HUES64 (cell line): ENCODE results near the gene SLC2A10.
A peak's percentile ranks its signal among the peaks of the same experiment; 100 is the strongest.

Source experiments
- H3K27ac ChIP-seq: 2 replicates; pipeline ENCODE4 v1.7.0; 2013; ENCODE audit warnings: low read depth, low read length, inconsistent platforms
- H3K27me3 ChIP-seq: 2 replicates; pipeline ENCODE4 v1.6.1; 2013; ENCODE audit warnings: mild to moderate bottlenecking, low read length; ENCODE audit not compliant: insufficient read depth
- H3K36me3 ChIP-seq: 2 replicates; pipeline ENCODE4 v1.6.1; 2013; ENCODE audit warnings: mild to moderate bottlenecking, low read length; ENCODE audit not compliant: insufficient read depth
- H3K4me1 ChIP-seq: 2 replicates; pipeline ENCODE4 v1.6.1; 2013; ENCODE audit warnings: mild to moderate bottlenecking, low read length, moderate library complexity; ENCODE audit not compliant: insufficient read depth
- H3K4me3 ChIP-seq: 2 replicates; pipeline ENCODE4 v1.5.1; 2013; ENCODE audit warnings: mild to moderate bottlenecking, low read length, moderate library complexity
- H3K9ac ChIP-seq: 2 replicates; pipeline ENCODE4 v1.6.1; 2013; ENCODE audit warnings: mild to moderate bottlenecking, low read depth, low read length
- H3K9me3 ChIP-seq: 2 replicates; pipeline ENCODE4 v1.6.1; 2013; ENCODE audit warnings: low read depth, low read length; ENCODE audit not compliant: insufficient read depth
- WGBS: fragments of 150-250, 120-280 bp; methylation state at CpG from one replicate; pipeline ENCODE4 v1.1.7; 2013; ENCODE audit warnings: missing lambda C conversion rate; 5-methylcytosine and 5-hydroxymethylcytosine counted together

The SLC2A10 gene

DNA sequence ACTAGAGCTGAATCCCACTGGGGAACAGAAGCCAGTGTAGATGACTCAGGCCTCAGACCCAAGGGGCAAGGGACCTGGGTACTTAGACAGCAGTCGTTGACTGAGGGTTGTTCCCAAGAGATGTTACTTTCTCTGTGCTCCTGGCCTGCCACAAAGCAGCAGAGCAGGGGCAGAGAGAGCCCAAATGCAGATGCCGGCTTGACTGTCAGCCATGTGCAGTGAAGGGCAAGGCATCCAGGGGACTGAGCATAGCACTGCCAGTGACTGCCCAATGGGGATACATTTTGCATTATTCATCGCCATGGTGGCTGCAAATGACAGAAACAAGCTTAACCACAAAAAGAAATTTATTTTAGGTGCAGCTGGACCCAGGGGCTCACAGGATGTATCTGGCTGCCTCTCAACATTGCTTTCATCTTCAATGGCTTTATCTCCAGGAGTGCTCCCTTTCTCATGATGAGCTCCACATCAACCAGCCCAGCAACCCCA lies 12.6 kb upstream of the SLC2A10 start:
- H3K27ac ChIP-seq, result no peak overlapping the region
- H3K9ac ChIP-seq, result no peak overlapping the region
- 89% methylated on average over 3 of the region's 3 CpGs for WGBS
- H3K27me3 ChIP-seq, result no peaks in the 10 kb centered on the region
- H3K36me3 ChIP-seq, result no peaks in the 10 kb centered on the region
- H3K4me3 ChIP-seq, result no peak overlapping the region
- H3K9me3 ChIP-seq, result no peaks in the 10 kb centered on the region
- peaks cover 11% of the 10 kb centered on the region for H3K4me1 ChIP-seq

DNA sequence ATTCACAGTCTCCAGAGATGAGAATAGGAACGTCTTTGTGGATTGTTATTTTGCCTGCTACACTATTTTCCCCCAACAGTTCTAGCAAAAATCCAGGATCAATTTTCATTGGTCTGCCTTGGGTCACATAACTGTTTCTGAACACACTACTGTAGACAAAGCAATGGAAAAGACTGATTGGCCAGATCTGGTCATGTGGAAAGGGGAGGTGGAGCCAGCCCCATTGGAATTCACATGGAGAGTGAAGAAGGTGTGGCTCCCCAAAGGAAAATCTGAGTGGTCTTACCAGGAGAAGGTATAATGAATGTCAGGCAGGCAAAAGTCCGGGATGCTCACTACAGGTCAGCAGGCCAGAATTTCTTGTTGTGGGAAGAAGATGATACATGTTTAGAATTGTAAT lies 10.7 kb upstream of the SLC2A10 start:
- Histone ChIP-seq H3K27me3 (no peaks in the 10 kb centered on the region), H3K9ac (no peak overlapping the region), H3K36me3 (no peaks in the 10 kb centered on the region), H3K27ac (no peak overlapping the region), H3K4me1 (peaks cover 20% of the 10 kb centered on the region), H3K9me3 (no peaks in the 10 kb centered on the region), H3K4me3 (no peak overlapping the region)
- WGBS, result 96% methylated on average over 2 of the region's 2 CpGs

DNA sequence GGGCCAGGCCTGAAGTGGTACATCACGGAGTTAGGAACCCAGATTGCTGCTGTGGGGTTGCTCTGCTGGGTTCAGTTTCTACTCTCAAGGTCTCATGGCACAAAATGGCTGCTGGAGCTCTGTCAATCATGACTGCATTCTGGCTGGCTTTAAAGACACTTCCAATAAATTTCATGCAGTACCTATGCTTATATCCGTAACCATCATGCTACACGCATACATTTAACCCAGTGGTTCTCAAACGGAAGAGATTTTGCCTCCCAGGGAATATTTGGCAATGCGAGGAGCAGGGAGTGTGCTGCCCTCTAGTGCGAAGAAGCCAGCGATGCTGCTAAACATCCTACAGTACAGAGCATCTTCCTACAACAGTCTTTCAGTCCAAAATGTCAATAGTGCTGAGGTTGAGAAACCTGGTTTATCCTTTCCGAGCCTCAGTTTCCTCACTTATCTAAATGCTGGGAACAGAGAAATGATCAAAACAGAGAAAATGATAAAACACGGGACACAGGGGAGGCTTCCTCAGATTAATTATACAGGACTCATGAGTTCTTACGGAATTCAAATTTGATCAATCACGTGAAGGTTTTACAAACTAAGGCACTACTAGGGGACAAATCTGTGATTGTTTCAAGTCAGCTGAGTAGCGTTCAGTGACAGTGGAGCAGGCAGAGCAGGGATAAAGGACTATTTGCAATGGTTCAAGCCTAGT lies 9.6 kb upstream of the SLC2A10 start:
- Histone ChIP-seq H3K9ac (no peak overlapping the region), H3K27me3 (no peaks in the 10 kb centered on the region), H3K27ac (no peak overlapping the region), H3K4me1 (peaks cover 22% of the 10 kb centered on the region), H3K9me3 (no peaks in the 10 kb centered on the region), H3K36me3 (no peaks in the 10 kb centered on the region), H3K4me3 (no peak overlapping the region)
- 59% methylated on average over 12 of the region's 12 CpGs for WGBS

DNA sequence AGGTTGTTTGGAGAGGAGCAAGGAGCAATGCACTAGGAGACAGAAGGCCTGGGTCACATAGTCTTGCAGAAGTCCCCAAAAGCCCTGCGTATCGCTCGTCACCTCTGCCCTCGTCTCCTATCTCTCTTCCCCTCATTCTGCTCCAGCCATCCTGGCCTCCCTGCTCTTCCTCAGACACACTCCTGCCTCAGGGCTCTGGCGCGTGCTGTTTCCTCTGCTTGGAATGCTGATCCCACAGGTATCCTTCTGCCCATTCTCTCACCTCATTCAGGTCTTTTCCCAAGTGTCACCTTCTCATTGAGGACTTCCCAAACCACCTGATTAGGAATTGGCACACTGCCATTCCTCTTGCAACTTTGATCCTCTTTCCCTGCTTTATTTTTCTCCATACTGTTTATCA lies 9.0 kb upstream of the SLC2A10 start:
- no peaks in the 10 kb centered on the region for H3K27me3 ChIP-seq

DNA sequence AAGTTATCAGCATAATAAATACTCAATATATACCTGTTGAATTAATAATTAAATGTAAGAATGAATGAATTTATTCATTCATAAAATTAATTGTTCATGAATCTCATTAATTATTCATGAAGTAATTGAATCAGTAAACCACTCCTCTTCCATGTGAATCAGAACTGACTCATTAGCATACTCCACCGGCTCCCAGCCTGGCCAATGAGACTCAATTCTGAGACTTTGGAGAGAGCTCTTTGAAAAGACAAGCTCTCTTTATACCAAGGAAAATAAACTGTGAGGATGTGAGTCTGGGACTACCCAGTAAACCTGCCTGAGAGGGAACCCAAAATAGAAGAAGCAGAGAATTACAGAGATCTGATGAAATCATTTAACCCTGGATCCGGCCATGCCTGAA lies 8.4 kb upstream of the SLC2A10 start:
- Histone ChIP-seq H3K27me3 (no peaks in the 10 kb centered on the region), H3K9ac (no peak overlapping the region), H3K4me1 (peaks cover 28% of the 10 kb centered on the region), H3K36me3 (no peaks in the 10 kb centered on the region), H3K27ac (no peak overlapping the region), H3K9me3 (peaks cover 1% of the 10 kb centered on the region; the same call in 1 of the 2 replicates), H3K4me3 (no peak overlapping the region)
- 75% methylated on average over 1 of the region's 2 CpGs for WGBS

More for the DNA sequence above, 9.0 kb upstream of the SLC2A10 start:
- peaks cover 28% of the 10 kb centered on the region for H3K4me1 ChIP-seq
- H3K27ac ChIP-seq, result no peak overlapping the region
- WGBS, result 93% methylated on average over 6 of the region's 6 CpGs
- H3K36me3 ChIP-seq, result no peaks in the 10 kb centered on the region
- no peak overlapping the region for H3K4me3 ChIP-seq
- H3K9ac ChIP-seq, result no peak overlapping the region
- H3K9me3 ChIP-seq, result no peaks in the 10 kb centered on the region

DNA sequence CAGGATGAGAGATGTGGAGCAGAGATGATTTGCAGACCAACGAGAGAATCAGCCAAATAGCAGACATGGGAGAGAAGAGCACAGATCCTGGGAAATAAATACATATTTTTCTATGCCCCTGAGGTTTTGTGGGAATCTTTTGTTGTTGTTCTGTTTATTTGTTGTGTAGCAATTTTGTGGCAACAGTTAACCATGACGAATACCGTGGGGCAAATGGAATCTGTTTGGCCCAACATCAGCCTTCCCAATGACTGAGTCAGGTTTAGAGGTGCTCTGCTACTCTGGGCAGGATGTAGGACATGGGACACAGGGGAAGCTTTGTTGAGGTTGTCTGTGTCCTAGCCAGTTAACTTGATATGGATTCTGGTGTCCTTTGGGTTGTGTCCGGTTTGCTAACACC lies 7.9 kb upstream of the SLC2A10 start:
- Histone ChIP-seq H3K27me3 (no peaks in the 10 kb centered on the region), H3K36me3 (no peaks in the 10 kb centered on the region), H3K4me3 (no peak overlapping the region), H3K27ac (0 out of 2 replicates have a peak overlapping the region, but pooled peaks have one; percentile 14), H3K9me3 (peaks cover 6% of the 10 kb centered on the region), H3K9ac (peak overlapping the region; percentile 27; the same call in 1 of the 2 replicates), H3K4me1 (peaks cover 28% of the 10 kb centered on the region)
- WGBS, result 86% methylated on average over 4 of the region's 4 CpGs

DNA sequence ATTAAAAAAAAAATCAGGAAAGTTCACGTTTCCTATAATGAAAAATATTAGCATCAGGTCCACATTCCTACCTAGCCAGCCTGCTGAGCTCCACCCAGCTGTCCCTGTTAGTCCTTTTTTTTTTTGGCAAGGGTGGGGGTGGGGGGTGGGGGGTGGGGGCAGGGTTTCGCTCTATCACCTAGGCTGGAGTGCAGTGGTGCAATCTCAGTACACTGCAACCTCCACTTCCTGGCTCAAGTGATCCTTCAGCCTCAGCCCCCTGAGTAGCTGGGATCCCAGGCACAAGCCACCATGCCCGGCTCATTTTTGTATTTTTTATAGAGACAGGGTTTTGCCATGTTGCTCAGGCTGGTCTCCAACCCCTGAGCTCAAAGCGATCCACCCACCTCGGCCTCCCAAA lies 7.5 kb upstream of the SLC2A10 start:
- H3K9me3 ChIP-seq, result peaks cover 9% of the 10 kb centered on the region
- no peak overlapping the region for H3K27ac ChIP-seq
- no peaks in the 10 kb centered on the region for H3K36me3 ChIP-seq
- peak overlapping the region; percentile 27; the same call in 1 of the 2 replicates for H3K9ac ChIP-seq
- no peak overlapping the region for H3K4me3 ChIP-seq
- H3K4me1 ChIP-seq, result peaks cover 28% of the 10 kb centered on the region
- H3K27me3 ChIP-seq, result no peaks in the 10 kb centered on the region
- 90% methylated on average over 4 of the region's 5 CpGs for WGBS

DNA sequence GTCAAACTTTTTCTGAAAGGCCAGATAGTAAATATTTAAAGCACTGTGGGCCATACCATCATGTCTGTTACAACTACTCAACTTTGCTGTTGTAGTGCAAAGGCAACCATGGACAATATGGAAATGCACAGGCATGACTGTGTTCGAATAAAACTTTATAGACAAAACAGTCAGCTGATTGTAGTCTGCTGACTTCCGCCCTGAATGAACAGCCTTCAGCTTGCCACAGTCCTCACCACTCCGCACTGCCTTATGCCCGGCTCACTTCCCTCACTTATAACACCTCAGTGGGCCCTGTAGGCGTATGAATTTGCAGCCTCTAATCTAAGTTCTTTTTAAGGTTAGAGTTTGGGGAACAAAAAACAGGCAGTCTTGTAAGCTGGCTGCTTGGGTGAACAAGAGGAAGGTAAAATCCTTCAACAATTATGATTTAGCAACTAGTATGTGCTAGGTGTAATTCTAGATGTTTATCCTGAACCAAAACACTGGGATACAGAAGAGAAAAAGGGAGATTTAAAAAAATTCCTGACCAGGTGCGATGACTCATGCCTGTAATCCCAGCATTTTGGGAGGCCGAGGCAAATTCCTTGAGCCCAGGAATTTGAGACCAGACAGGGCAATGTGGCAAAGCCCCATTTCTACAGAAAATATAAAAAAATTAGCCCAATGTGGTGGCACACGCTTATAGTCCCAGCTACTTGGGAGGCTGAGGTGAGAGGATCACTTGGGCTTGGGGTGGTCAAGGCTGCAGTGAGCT lies 6.8 kb upstream of the SLC2A10 start:
- Histone ChIP-seq H3K36me3 (no peaks in the 10 kb centered on the region), H3K27me3 (no peaks in the 10 kb centered on the region), H3K27ac (peak overlapping the region; percentile 43; the same call in 1 of the 2 replicates), H3K4me3 (no peak overlapping the region), H3K4me1 (peaks cover 28% of the 10 kb centered on the region), H3K9ac (no peak overlapping the region), H3K9me3 (peaks cover 9% of the 10 kb centered on the region)
- WGBS, result 93% methylated on average over 8 of the region's 8 CpGs

DNA sequence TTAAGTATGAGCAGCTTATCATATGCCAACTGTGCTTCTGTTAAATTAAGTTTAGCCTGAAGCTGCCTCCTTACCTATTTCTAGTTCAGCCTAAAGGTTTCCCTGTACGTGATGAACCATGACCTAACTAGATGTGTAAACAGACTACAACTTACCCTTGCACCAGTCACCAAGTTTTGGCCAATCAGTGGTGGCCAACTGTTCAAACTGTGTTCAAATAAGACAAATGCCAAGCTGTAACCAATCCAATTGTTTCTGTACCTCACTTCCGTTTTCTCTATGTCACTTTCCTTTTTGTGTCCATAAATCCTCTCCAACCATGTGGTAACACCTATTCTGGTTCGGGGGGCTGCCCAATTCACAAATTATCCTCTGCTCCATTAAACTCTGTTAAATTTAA lies 6.0 kb upstream of the SLC2A10 start:
- Histone ChIP-seq H3K9me3 (peaks cover 9% of the 10 kb centered on the region), H3K4me1 (peaks cover 28% of the 10 kb centered on the region), H3K4me3 (no peak overlapping the region), H3K27me3 (no peaks in the 10 kb centered on the region), H3K27ac (no peak overlapping the region), H3K9ac (no peak overlapping the region), H3K36me3 (no peaks in the 10 kb centered on the region)
- WGBS, result 91% methylated on average over 3 of the region's 3 CpGs

DNA sequence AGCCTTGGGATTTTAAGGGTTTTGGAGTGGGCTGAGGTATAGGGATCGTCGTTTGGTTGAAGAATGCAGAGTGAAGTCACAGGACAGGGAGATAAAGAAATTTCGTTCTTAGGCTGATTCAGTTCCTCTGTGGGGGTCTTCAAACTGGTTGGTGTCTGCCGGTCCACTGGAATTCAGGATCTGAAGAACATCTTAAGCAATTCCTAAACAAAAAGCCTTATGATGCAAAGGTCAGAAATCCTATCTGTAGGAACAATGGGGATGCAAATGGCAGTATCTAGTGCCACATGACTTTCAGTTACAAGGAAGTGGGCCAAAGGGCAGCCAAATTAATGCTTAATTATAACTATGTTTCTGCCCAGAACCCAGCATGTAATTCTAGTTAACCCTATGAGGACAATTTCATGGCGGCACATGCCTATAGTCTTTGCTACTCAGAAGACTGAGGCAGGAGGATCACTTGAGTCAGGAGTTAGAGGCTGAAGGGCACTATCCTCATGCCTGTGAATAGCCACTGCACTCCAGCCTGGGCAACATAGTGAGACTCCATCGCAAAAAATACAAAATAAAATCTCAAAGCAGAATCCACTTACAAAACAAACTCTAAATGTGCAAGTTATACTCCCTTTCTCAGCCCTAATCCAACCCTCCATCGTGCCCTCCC lies 4.6 kb upstream of the SLC2A10 start:
- H3K4me1 ChIP-seq, result peaks cover 34% of the 10 kb centered on the region
- no peaks in the 10 kb centered on the region for H3K36me3 ChIP-seq
- peak overlapping the region; percentile 14; the same call in 1 of the 2 replicates for H3K4me3 ChIP-seq
- no peaks in the 10 kb centered on the region for H3K27me3 ChIP-seq
- WGBS, result 53% methylated on average over 7 of the region's 7 CpGs
- H3K9ac ChIP-seq, result peak overlapping the region; percentile 35; the same call in 1 of the 2 replicates
- peak overlapping the region; percentile 78; the same call in 1 of the 2 replicates for H3K27ac ChIP-seq
- H3K9me3 ChIP-seq, result peaks cover 9% of the 10 kb centered on the region

DNA sequence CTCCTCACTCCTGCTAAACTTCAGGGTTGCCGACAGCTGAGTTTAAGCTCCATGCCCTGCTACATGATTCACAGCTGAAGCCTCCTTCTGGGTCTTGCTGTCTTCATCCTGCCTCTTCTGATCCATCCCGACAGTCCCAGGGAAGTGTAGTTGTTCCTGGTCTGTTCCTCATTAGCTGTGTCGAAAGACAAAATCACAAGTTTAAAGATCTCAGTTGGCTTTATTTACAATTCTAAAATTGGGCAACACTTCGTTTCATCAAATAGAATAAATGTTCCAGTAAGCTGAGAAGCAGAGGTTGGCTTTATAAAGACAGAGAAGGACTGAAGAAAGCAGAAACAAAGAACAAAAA lies 4.1 kb upstream of the SLC2A10 start:
- H3K36me3 ChIP-seq, result no peaks in the 10 kb centered on the region
- 85% methylated on average over 4 of the region's 4 CpGs for WGBS

More for the DNA sequence above, 4.1 kb upstream of the SLC2A10 start:
- Histone ChIP-seq H3K4me3 (no peak overlapping the region), H3K9me3 (peaks cover 9% of the 10 kb centered on the region), H3K4me1 (peaks cover 34% of the 10 kb centered on the region), H3K27me3 (no peaks in the 10 kb centered on the region), H3K9ac (no peak overlapping the region), H3K27ac (no peak overlapping the region; the same call in 1 of the 2 replicates)
